Body of pancreas (tissue), 4 donors: ENCODE data around the gene TTLL9. TPM values are rescaled to one million over a fixed set of nuclear protein-coding genes. Genes with fewer than 3 reads are reported as not detected.
"Not testable (repeated sequence)": the region's sequence is repeated elsewhere in the genome, so short reads cannot be mapped to it uniquely, and the experiment has no call there.

Source experiments
- ATAC-seq: fragments of 150-250 bp; one replicate; pipeline ENCODE4 v1.9.1; 2016
- DNase-seq, 4 donors: peaks; one replicate each; pipeline ENCODE4 v3.0.0-alpha.2; 2019
- H3K27ac ChIP-seq, 4 donors: fragments of 200-600 bp; sonication (generic); 1 replicate in 3 of 4; 2 replicates in 1 of 4; pipeline versions ENCODE4 v1.5.1 to v1.6.1; 2016 to 2019; ENCODE audit warnings: mild to moderate bottlenecking in 1 of 4, mixed read lengths in 1 of 4, moderate library complexity in 1 of 4
- H3K27me3 ChIP-seq, 2 donors: fragments of 200-600 bp; sonication (generic); one replicate each; pipeline ENCODE4 v1.6.0; 2016; ENCODE audit warnings: mild to moderate bottlenecking in 1 of 2
- H3K36me3 ChIP-seq, 2 donors: fragments of 200-600 bp; sonication (generic); replicated peaks in 1 of 2; 2 replicates each; pipeline ENCODE4 v1.5.1; 2016; ENCODE audit warnings: low read depth in 2 of 2; ENCODE audit not compliant: insufficient read depth in 1 of 2
- H3K4me1 ChIP-seq: fragments of 200-600 bp; sonication (generic); one replicate; pipeline ENCODE4 v1.6.0; 2016
- H3K4me3 ChIP-seq, 2 donors: fragments of 200-600 bp; sonication (generic); 1 replicate in 1 of 2; 2 replicates in 1 of 2; pipeline ENCODE4 v1.5.1; 2016 to 2019
- H3K9me3 ChIP-seq, 3 donors: fragments of 200-600 bp; sonication (generic); 1 replicate in 2 of 3; 2 replicates in 1 of 3; pipeline ENCODE4 v1.5.1; 2016
- CTCF ChIP-seq, 7 experiments: fragments of 450-650 bp in 4 of 7; fragments of 200-600 bp in 3 of 7; sonication (generic) in 3 of 7; IDR thresholded peaks; one replicate each; pipeline ENCODE4 v1.5.1; 2016 to 2019; ENCODE audit warnings: antibody characterized with exemption in 7 of 7
- POLR2A ChIP-seq, 3 donors: fragments of 450-650 bp; IDR thresholded peaks; one replicate each; pipeline ENCODE4 v1.6.1; 2016; ENCODE audit warnings: antibody characterized with exemption in 3 of 3, mild to moderate bottlenecking in 2 of 3
- WGBS, 2 donors: methylation state at CpG; one replicate each; pipeline ENCODE4 v1.1.5; 2017; 5-methylcytosine and 5-hydroxymethylcytosine counted together
- intact Hi-C: fragments of 100-400 bp; cut with DNase I; formaldehyde crosslinking; loops from one replicate; pipeline ENCODE4 v1.15.1; 2023
- total RNA-seq, 2 donors: library from RNA; depleted of rRNA; stranded (reverse); fragments of >200 nt; gene quantifications; one replicate each; pipeline ENCODE4 v1.1.0, GENCODE V29; 2016

The TTLL9 gene
- total RNA-seq, 2 donors from 2014 or later = 0.52 to 0.99 TPM

- DNase-seq (no peak), ATAC-seq (no peak)
- Histone ChIP-seq H3K9me3 (no peaks in the 10 kb centered on the region), H3K36me3 (no peaks in the 10 kb centered on the region), H3K4me1 (no peaks in the 10 kb centered on the region), H3K27ac (no peak overlapping the region), H3K27me3 (no peaks in the 10 kb centered on the region), H3K4me3 (no peak overlapping the region)
- TF ChIP-seq CTCF (IDR thresholded peaks at IDR 0.05) (no peak), POLR2A (IDR thresholded peaks at IDR 0.05) (no peak)
- 25 to 33% methylated on average over 7 of the region's 7 CpGs for WGBS, 2 donors
- intact Hi-C loops = no loop called here
Observed at GRCh38 chr20:31915491-31916280, 45.3 kb downstream of the TTLL9 start.

GRCh38 chr20:31916708-31917107 is 46.3 kb downstream of the TTLL9 start:
- WGBS, 2 donors = 83 to 84% methylated on average over 4 of the region's 4 CpGs
- Histone ChIP-seq H3K9me3 (no peaks in the 10 kb centered on the region), H3K4me3 (no peak overlapping the region), H3K36me3 (no peaks in the 10 kb centered on the region), H3K4me1 (no peaks in the 10 kb centered on the region), H3K27ac (no peak overlapping the region), H3K27me3 (no peaks in the 10 kb centered on the region)
- TF ChIP-seq POLR2A (IDR thresholded peaks at IDR 0.05) = no peak
- ATAC-seq = no peak
- DNase-seq = no peak
- intact Hi-C loops = no loop called here

- H3K4me1 ChIP-seq, intact Hi-C loops, H3K27me3 ChIP-seq: not testable (repeated sequence)
Observed at GRCh38 chr20:31917962-31918412, 47.6 kb downstream of the TTLL9 start.

GRCh38 chr20:31918466-31919105 is 48.2 kb downstream of the TTLL9 start:
- TF ChIP-seq POLR2A (IDR thresholded peaks at IDR 0.05) (no peak), CTCF (IDR thresholded peaks at IDR 0.05) (no peak)
- intact Hi-C loops = no loop called here
- ATAC-seq = no peak
- Histone ChIP-seq H3K4me3 (no peak overlapping the region), H3K9me3 (no peaks in the 10 kb centered on the region), H3K4me1 (no peaks in the 10 kb centered on the region), H3K27ac (no peak overlapping the region), H3K27me3 (no peaks in the 10 kb centered on the region), H3K36me3 (no peaks in the 10 kb centered on the region)
- DNase-seq = no peak
- 53 to 59% methylated on average over 7 of the region's 7 CpGs for WGBS, 2 donors

More at GRCh38 chr20:31917962-31918412, 47.6 kb downstream of the TTLL9 start:
- not testable (repeated sequence) for H3K9me3 ChIP-seq, DNase-seq, H3K36me3 ChIP-seq, ATAC-seq, H3K27ac ChIP-seq, H3K4me3 ChIP-seq
- 6 to 8% methylated on average over 7 of the region's 7 CpGs for WGBS, 2 donors

GRCh38 chr20:31919410-31920155 is 49.1 kb downstream of the TTLL9 start:
- Histone ChIP-seq H3K27me3 (no peaks in the 10 kb centered on the region), H3K27ac (no peak overlapping the region), H3K36me3 (no peaks in the 10 kb centered on the region), H3K4me1 (no peaks in the 10 kb centered on the region), H3K4me3 (no peak overlapping the region), H3K9me3 (no peaks in the 10 kb centered on the region)
- TF ChIP-seq CTCF (IDR thresholded peaks at IDR 0.05) (no peak), POLR2A (IDR thresholded peaks at IDR 0.05) (no peak)
- ATAC-seq = no peak
- WGBS, 2 donors = 38 to 40% methylated on average over 6 of the region's 6 CpGs
- no peak for DNase-seq
- intact Hi-C loops = no loop called here
